GM23338 (cell line): ENCODE data around the gene MEIOSIN. TPM values are rescaled to one million over a fixed set of nuclear protein-coding genes. Genes with fewer than 3 reads are reported as not detected.

Source experiments
- ATAC-seq: fragments of 200-7000 bp; cut with Tn5 transposase; 3 replicates; pipeline ENCODE4 v1.9.1; 2020
- DNase-seq: peaks from one replicate; pipeline ENCODE4 v3.0.0-alpha.2; 2015; ENCODE audit warnings: low spot score
- H2AFZ ChIP-seq: fragments of 200-600 bp; sonication (generic); 2 replicates; pipeline ENCODE4 v1.8.0; 2016; ENCODE audit warnings: antibody characterized with exemption, mild to moderate bottlenecking, moderate library complexity
- H3F3A ChIP-seq: fragments of 200-600 bp; sonication (generic); replicated peaks from 2 replicates; pipeline ENCODE4 v1.8.0; 2017; ENCODE audit warnings: antibody characterized with exemption, mixed run types, low read depth
- H3K27ac ChIP-seq: fragments of 200-600 bp; sonication (generic); 2 replicates; pipeline ENCODE4 v1.6.1; 2016; ENCODE audit warnings: low read depth
- H3K27me3 ChIP-seq: fragments of 200-600 bp; sonication (generic); 2 replicates; pipeline ENCODE4 v1.8.0; 2016; ENCODE audit warnings: mild to moderate bottlenecking, mixed run types, moderate library complexity; ENCODE audit not compliant: insufficient read depth
- H3K36me3 ChIP-seq: fragments of 200-600 bp; sonication (generic); 2 replicates; pipeline ENCODE4 v1.8.0; 2016; ENCODE audit warnings: mild to moderate bottlenecking; ENCODE audit not compliant: insufficient read depth
- H3K4me1 ChIP-seq: fragments of 200-600 bp; sonication (generic); 2 replicates; pipeline ENCODE4 v1.8.0; 2016; ENCODE audit warnings: mild to moderate bottlenecking, moderate library complexity; ENCODE audit not compliant: insufficient read depth
- H3K4me2 ChIP-seq: fragments of 200-600 bp; sonication (generic); 2 replicates; pipeline ENCODE4 v1.7.1; 2017; ENCODE audit warnings: mixed run types
- H3K4me3 ChIP-seq: fragments of 200-600 bp; sonication (generic); 2 replicates; pipeline ENCODE4 v1.6.1; 2016; ENCODE audit warnings: mixed run types
- H3K79me2 ChIP-seq: fragments of 200-600 bp; sonication (generic); replicated peaks from 2 replicates; pipeline ENCODE4 v1.8.0; 2017; ENCODE audit warnings: mild to moderate bottlenecking; ENCODE audit not compliant: insufficient read depth
- H3K9me2 ChIP-seq: fragments of 200-600 bp; sonication (generic); 2 replicates; pipeline ENCODE4 v1.8.0; 2017; ENCODE audit not compliant: insufficient read depth
- H4K20me1 ChIP-seq: fragments of 200-600 bp; sonication (generic); replicated peaks from 2 replicates; pipeline ENCODE4 v1.8.0; 2017; ENCODE audit warnings: mild to moderate bottlenecking; ENCODE audit not compliant: insufficient read depth
- H3K27ac Mint-ChIP-seq: 2 replicates; pipeline ENCODE4 v1.8.0; 2020; ENCODE audit warnings: inconsistent platforms, mild to moderate bottlenecking, moderate library complexity, mixed read lengths
- H3K27me3 Mint-ChIP-seq: 3 replicates; pipeline ENCODE4 v1.8.0; 2022; ENCODE audit warnings: low read depth, mild to moderate bottlenecking, moderate library complexity, mixed read lengths, inconsistent platforms; ENCODE audit not compliant: insufficient read depth, poor library complexity
- H3K36me3 Mint-ChIP-seq: 3 replicates; pipeline ENCODE4 v1.8.0; 2021; ENCODE audit warnings: low read depth, mild to moderate bottlenecking, inconsistent platforms, moderate library complexity, mixed read lengths
- H3K4me1 Mint-ChIP-seq: 3 replicates; pipeline ENCODE4 v1.8.0; 2020; ENCODE audit warnings: mild to moderate bottlenecking, inconsistent platforms, mixed read lengths
- H3K4me3 Mint-ChIP-seq: 3 replicates; pipeline ENCODE4 v1.8.0; 2021; ENCODE audit warnings: moderate library complexity, mild to moderate bottlenecking, inconsistent platforms, mixed read lengths
- H3K9me3 Mint-ChIP-seq: 3 replicates; pipeline ENCODE4 v1.8.0; 2020; ENCODE audit warnings: moderate library complexity, mild to moderate bottlenecking, inconsistent platforms, mixed read lengths
- CREB1 ChIP-seq: fragments of 250-450 bp; sonication (Bioruptor Pico); IDR thresholded peaks from 2 replicates; pipeline ENCODE4 v1.5.0; 2020; ENCODE audit warnings: low read depth, mild to moderate bottlenecking, moderate library complexity
- STAT1 ChIP-seq: IDR thresholded peaks from one replicate; pipeline ENCODE4 v1.6.1; 2016; ENCODE audit warnings: antibody characterized with exemption; ENCODE audit not compliant: unreplicated experiment
- ZNF114 ChIP-seq: fragments of 250-450 bp; sonication (Bioruptor Pico); IDR thresholded peaks from 2 replicates; pipeline ENCODE4 v1.5.0; 2020; ENCODE audit warnings: mild to moderate bottlenecking, moderate library complexity
- ZNF331 ChIP-seq: fragments of 250-450 bp; sonication (Bioruptor Pico); IDR thresholded peaks from 2 replicates; pipeline ENCODE4 v1.5.0; 2020; ENCODE audit warnings: low read depth, mild to moderate bottlenecking, moderate library complexity
- polyA plus RNA-seq: library from polyadenylated mRNA; unstranded; fragments of >200 nt; fragmentation: Nextera tagmentation; extraction: Ambion mirVana; gene quantifications from 2 replicates; pipeline ENCODE4 v1.2.1, GENCODE V29; 2016
- total RNA-seq: library from RNA; depleted of rRNA; stranded (reverse); fragments of >200 nt; shearing (Covaris generic); gene quantifications from 2 replicates; pipeline ENCODE4 v1.2.3, GENCODE V29; 2014
- TF ChIP-seq, protein P1 (sequence below): fragments of 250-450 bp; sonication (Bioruptor Pico); IDR thresholded peaks from 2 replicates; pipeline ENCODE4 v1.5.0; 2020; ENCODE audit warnings: mild to moderate bottlenecking, moderate library complexity
- TF ChIP-seq, protein P2 (sequence below), 2 experiments: fragments of 200-600 bp in 1 of 2; sonication (generic) in 1 of 2; conservative IDR thresholded peaks; 2 replicates each; pipeline versions ENCODE4 v1.5.1 to v1.6.1; 2016 to 2017; ENCODE audit warnings: antibody characterized with exemption in 2 of 2, low read depth in 2 of 2, mild to moderate bottlenecking in 2 of 2, moderate library complexity in 1 of 2
- TF ChIP-seq, protein P3 (sequence below): IDR thresholded peaks from 2 replicates; pipeline ENCODE4 v1.6.1; 2016; ENCODE audit warnings: antibody characterized with exemption

MEIOSIN gene
- total and polyA plus RNA-seq, 2 experiments from 2014 or later, result 0.21 to 0.28 TPM

DNA sequence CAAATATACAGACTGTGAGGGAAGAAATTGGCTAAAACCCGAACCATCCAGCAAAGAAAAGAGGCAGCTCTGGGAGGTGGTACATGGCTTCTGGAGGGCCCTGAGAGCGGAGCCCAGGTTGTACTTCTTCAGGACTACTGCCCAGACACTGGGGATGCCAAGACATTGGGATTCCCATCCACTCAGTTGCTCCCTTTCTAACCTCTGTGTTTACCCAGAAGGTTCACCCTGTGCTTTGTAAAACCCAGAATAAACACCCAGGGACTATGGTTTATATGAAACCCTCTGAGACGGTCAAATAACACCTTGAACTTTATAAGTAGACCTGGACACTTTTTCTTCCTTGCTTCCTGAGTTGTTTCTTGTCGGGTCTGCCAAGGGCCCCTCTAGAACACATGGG lies 9.7 kb downstream of the MEIOSIN start:
- Mint-ChIP-seq H3K4me1 (no peaks in the 10 kb centered on the region; the same call in 2 of the 3 replicates), H3K27ac (no peak overlapping the region)

More for the DNA sequence above, 9.7 kb downstream of the MEIOSIN start:
- TF ChIP-seq CREB1 (CRISPR knock-in tag) (no peak), ZNF114 (no peak), ZNF331 (CRISPR knock-in tag) (no peak), STAT1 (no peak)
- TF ChIP-seq, protein P1, sequence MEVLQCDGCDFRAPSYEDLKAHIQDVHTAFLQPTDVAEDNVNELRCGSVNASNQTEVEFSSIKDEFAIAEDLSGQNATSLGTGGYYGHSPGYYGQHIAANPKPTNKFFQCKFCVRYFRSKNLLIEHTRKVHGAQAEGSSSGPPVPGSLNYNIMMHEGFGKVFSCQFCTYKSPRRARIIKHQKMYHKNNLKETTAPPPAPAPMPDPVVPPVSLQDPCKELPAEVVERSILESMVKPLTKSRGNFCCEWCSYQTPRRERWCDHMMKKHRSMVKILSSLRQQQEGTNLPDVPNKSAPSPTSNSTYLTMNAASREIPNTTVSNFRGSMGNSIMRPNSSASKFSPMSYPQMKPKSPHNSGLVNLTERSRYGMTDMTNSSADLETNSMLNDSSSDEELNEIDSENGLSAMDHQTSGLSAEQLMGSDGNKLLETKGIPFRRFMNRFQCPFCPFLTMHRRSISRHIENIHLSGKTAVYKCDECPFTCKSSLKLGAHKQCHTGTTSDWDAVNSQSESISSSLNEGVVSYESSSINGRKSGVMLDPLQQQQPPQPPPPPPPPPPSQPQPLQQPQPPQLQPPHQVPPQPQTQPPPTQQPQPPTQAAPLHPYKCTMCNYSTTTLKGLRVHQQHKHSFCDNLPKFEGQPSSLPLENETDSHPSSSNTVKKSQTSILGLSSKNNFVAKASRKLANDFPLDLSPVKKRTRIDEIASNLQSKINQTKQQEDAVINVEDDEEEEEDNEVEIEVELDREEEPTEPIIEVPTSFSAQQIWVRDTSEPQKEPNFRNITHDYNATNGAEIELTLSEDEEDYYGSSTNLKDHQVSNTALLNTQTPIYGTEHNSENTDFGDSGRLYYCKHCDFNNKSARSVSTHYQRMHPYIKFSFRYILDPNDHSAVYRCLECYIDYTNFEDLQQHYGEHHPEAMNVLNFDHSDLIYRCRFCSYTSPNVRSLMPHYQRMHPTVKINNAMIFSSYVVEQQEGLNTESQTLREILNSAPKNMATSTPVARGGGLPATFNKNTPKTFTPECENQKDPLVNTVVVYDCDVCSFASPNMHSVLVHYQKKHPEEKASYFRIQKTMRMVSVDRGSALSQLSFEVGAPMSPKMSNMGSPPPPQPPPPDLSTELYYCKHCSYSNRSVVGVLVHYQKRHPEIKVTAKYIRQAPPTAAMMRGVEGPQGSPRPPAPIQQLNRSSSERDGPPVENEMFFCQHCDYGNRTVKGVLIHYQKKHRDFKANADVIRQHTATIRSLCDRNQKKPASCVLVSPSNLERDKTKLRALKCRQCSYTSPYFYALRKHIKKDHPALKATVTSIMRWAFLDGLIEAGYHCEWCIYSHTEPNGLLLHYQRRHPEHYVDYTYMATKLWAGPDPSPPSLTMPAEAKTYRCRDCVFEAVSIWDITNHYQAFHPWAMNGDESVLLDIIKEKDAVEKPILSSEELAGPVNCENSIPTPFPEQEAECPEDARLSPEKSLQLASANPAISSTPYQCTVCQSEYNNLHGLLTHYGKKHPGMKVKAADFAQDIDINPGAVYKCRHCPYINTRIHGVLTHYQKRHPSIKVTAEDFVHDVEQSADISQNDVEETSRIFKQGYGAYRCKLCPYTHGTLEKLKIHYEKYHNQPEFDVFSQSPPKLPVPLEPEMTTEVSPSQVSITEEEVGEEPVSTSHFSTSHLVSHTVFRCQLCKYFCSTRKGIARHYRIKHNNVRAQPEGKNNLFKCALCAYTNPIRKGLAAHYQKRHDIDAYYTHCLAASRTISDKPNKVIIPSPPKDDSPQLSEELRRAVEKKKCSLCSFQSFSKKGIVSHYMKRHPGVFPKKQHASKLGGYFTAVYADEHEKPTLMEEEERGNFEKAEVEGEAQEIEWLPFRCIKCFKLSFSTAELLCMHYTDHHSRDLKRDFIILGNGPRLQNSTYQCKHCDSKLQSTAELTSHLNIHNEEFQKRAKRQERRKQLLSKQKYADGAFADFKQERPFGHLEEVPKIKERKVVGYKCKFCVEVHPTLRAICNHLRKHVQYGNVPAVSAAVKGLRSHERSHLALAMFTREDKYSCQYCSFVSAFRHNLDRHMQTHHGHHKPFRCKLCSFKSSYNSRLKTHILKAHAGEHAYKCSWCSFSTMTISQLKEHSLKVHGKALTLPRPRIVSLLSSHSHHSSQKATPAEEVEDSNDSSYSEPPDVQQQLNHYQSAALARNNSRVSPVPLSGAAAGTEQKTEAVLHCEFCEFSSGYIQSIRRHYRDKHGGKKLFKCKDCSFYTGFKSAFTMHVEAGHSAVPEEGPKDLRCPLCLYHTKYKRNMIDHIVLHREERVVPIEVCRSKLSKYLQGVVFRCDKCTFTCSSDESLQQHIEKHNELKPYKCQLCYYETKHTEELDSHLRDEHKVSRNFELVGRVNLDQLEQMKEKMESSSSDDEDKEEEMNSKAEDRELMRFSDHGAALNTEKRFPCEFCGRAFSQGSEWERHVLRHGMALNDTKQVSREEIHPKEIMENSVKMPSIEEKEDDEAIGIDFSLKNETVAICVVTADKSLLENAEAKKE (CRISPR knock-in tag), result no peak
- TF ChIP-seq, protein P2, sequence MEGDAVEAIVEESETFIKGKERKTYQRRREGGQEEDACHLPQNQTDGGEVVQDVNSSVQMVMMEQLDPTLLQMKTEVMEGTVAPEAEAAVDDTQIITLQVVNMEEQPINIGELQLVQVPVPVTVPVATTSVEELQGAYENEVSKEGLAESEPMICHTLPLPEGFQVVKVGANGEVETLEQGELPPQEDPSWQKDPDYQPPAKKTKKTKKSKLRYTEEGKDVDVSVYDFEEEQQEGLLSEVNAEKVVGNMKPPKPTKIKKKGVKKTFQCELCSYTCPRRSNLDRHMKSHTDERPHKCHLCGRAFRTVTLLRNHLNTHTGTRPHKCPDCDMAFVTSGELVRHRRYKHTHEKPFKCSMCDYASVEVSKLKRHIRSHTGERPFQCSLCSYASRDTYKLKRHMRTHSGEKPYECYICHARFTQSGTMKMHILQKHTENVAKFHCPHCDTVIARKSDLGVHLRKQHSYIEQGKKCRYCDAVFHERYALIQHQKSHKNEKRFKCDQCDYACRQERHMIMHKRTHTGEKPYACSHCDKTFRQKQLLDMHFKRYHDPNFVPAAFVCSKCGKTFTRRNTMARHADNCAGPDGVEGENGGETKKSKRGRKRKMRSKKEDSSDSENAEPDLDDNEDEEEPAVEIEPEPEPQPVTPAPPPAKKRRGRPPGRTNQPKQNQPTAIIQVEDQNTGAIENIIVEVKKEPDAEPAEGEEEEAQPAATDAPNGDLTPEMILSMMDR (conservative IDR thresholded peaks at IDR 0.05; ENCODE audit: low read depth in 2 of 2), result no peak
- TF ChIP-seq, protein P3, sequence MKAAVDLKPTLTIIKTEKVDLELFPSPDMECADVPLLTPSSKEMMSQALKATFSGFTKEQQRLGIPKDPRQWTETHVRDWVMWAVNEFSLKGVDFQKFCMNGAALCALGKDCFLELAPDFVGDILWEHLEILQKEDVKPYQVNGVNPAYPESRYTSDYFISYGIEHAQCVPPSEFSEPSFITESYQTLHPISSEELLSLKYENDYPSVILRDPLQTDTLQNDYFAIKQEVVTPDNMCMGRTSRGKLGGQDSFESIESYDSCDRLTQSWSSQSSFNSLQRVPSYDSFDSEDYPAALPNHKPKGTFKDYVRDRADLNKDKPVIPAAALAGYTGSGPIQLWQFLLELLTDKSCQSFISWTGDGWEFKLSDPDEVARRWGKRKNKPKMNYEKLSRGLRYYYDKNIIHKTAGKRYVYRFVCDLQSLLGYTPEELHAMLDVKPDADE, result no peak
- Histone ChIP-seq H3K27me3 (no peaks in the 10 kb centered on the region), H3K4me3 (no peak overlapping the region), H3F3A (0 out of 2 replicates have a peak, but pooled peaks cover 7% of the 10 kb centered on the region), H3K4me1 (no peaks in the 10 kb centered on the region; the same call in 1 of the 2 replicates), H3K36me3 (no peaks in the 10 kb centered on the region), H3K4me2 (no peak overlapping the region), H3K27ac (no peak overlapping the region), H4K20me1 (no peaks in the 10 kb centered on the region), H3K79me2 (no peaks in the 10 kb centered on the region), H2AFZ (0 out of 2 replicates have a peak overlapping the region, but pooled peaks have one; percentile 66), H3K9me2 (no peaks in the 10 kb centered on the region; the same call in 1 of the 2 replicates)
- H3K9me3 Mint-ChIP-seq, result no peaks in the 10 kb centered on the region
- peaks cover 8% of the 10 kb centered on the region for H3K27me3 Mint-ChIP-seq
- ATAC-seq (peak; percentile 38; the same call in 2 of the 3 replicates), DNase-seq (no peak)
- H3K4me3 Mint-ChIP-seq, result no peak overlapping the region
- no peaks in the 10 kb centered on the region for H3K36me3 Mint-ChIP-seq
